ENCODE results near the gene ZNF652.

The ZNF652 gene

GRCh38 chr17:49378311-49378710 is 16.3 kb upstream of the ZNF652 start:
- no peak for TF ChIP-seq CTCF (IDR thresholded peaks at IDR 0.05; ENCODE audit: low read depth, low read length, missing control alignments)
- no peak for DNase-seq (ENCODE audit: low read depth)
- no peak overlapping the region for H3K4me3 ChIP-seq (ENCODE audit: low read depth, low read length)

GRCh38 chr17:49375544-49375943 is 13.5 kb upstream of the ZNF652 start:
- no peak for DNase-seq (ENCODE audit: low read depth)
- H3K4me3 ChIP-seq (ENCODE audit: low read depth, low read length): no peak overlapping the region
- no peak for TF ChIP-seq CTCF (IDR thresholded peaks at IDR 0.05; ENCODE audit: low read depth, low read length, missing control alignments)

- TF ChIP-seq CTCF (IDR thresholded peaks at IDR 0.05; ENCODE audit: low read depth, low read length, missing control alignments): no peak
- DNase-seq (ENCODE audit: low read depth): no peak
- H3K4me3 ChIP-seq (ENCODE audit: low read depth, low read length): no peak overlapping the region
Observed at GRCh38 chr17:49373115-49373514, 11.1 kb upstream of the ZNF652 start.

GRCh38 chr17:49372425-49372824 is 10.4 kb upstream of the ZNF652 start:
- no peak for DNase-seq (ENCODE audit: low read depth)
- H3K4me3 ChIP-seq (ENCODE audit: low read depth, low read length): no peak overlapping the region
- TF ChIP-seq CTCF (IDR thresholded peaks at IDR 0.05; ENCODE audit: low read depth, low read length, missing control alignments): no peak

GRCh38 chr17:49370971-49371834 is 9.2 kb upstream of the ZNF652 start:
- TF ChIP-seq CTCF (IDR thresholded peaks at IDR 0.05; ENCODE audit: low read depth, low read length, missing control alignments): no peak
- no peak overlapping the region for H3K4me3 ChIP-seq (ENCODE audit: low read depth, low read length)
- no peak for DNase-seq (ENCODE audit: low read depth)

- no peak overlapping the region for H3K4me3 ChIP-seq (ENCODE audit: low read depth, low read length)
- no peak for DNase-seq (ENCODE audit: low read depth)
- no peak for TF ChIP-seq CTCF (IDR thresholded peaks at IDR 0.05; ENCODE audit: low read depth, low read length, missing control alignments)
Observed at GRCh38 chr17:49369760-49370159, 7.7 kb upstream of the ZNF652 start.

- no peak overlapping the region for H3K4me3 ChIP-seq (ENCODE audit: low read depth, low read length)
- DNase-seq (ENCODE audit: low read depth): no peak
- TF ChIP-seq CTCF (IDR thresholded peaks at IDR 0.05; ENCODE audit: low read depth, low read length, missing control alignments): no peak
Observed at GRCh38 chr17:49369089-49369488, 7.0 kb upstream of the ZNF652 start.

Measured in GM12864 (cell line).